ENCODE results near the gene ADISSP. TPM values are rescaled to one million over a fixed set of nuclear protein-coding genes. Genes with fewer than 3 reads are reported as not detected.

The ADISSP gene
- total and polyA plus RNA-seq, 2 of the 13 experiments (the other 11 are each of a cell fraction or from before 2014, with no cell fraction given): 38.3 to 90.6 TPM

DNA sequence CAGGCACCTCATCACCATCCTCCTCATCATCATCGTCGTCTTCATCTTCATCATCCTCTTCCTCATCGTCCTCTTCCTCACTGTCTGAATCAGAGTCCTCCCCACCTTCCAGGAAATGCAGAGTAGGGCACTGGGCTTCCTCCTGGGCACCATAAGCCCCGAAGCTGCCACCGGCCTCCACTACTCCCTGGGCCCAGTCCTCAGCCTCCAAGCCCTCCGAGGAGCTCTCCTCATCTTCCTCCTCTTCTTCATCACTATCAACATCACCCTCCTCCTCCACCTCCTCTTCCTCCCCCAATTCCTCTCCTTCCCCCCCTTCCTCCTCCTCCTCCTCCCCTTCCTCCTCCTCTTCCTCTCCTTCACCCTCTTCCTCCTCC lies 17.3 kb upstream of the ADISSP start (continued):
- peak; percentile 0 for TF ChIP-seq TEAD3 (CRISPR knock-in tag; optimal IDR thresholded peaks at IDR 0.05; ENCODE audit: borderline replicate concordance)
- 0 out of 2 replicates have a peak, but pooled peaks have one; percentile 51 for TF ChIP-seq IKZF1 (IDR thresholded peaks at IDR 0.05)

DNA sequence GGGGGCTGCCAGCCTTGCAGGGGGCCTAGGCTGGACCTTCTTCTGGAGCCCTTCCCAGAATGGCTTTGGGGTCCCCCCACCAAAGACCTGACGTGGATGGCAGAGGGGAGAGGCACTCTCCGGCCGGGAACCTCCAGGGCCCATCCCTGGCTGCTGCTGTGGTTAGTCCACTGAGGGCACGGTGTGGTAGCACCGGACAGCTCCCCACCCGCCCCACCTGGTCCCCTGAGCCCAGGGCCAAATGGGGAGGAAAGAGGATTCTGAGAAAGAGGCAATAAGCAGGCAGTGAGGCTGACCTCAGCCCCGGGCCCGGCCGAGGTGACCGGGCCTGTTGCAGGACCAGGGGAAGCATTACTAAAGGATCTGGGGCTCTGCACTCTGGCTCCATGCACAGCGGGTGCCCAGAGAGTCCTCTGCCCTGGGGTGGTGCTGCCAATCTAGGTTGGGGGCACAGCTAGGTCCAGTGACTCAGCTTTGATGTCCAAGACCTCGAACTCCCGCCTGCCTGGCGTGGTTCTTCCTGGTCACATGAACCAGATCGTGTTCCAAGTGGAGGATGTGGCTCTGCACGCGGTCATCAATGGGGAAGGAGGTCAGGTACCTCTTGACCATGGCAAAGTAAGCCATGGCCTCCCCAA lies 16.8 kb upstream of the ADISSP start:
- 95% methylated on average over 11 of the region's 17 CpGs for WGBS (ENCODE audit: low lambda C conversion rate)
- no peak for DNase-seq (ENCODE audit: low spot score)
- no peaks in the 10 kb centered on the region for H3K36me3 ChIP-seq (replicated peaks in 1 of 2; ENCODE audit: control insufficient read depth in 1 of 2, insufficient read depth in 2 of 2, low read length in 2 of 2)
- POLR2A ChIA-PET: interaction anchor here (7.6 to 10.4 kb wide), 2 partner anchors 16 to 35 kb away, joined by 74 to 134 read pairs; partner anchors contain the start of genes ADISSP and AP5S1
- in situ Hi-C loops (cut with HindIII; ENCODE audit: extremely low pct_ligation_motif_present, low pct_unique_long_range_greater_than_20kb) (loop anchor here (5.0 kb wide), 1 partner anchor 33 kb away; no protein-coding TSS in a partner anchor), intact Hi-C loops (cut with micrococcal nuclease; ENCODE audit: unreplicated experiment) (loop anchor here (5.0 kb wide), 1 partner anchor 308 kb away; no protein-coding TSS in a partner anchor)
- H3K9ac ChIP-seq (ENCODE audit: insufficient read depth, low read depth, low read length): no peak overlapping the region
- BruUV-seq (replicated peaks): TSS peak; percentile 90
- no peak for FAIRE-seq
- CTCF ChIA-PET (ENCODE audit: low intra/inter-chr PET ratio, low total read pairs): no interaction called here
- H3K9me3 ChIP-seq (ENCODE audit: low read length): no peaks in the 10 kb centered on the region
- H3K4me2 ChIP-seq (ENCODE audit: low read depth, low read length): peak overlapping the region; percentile 94
- ATAC-seq: no peak
- no peak overlapping the region for H3K27ac ChIP-seq (ENCODE audit: extremely low read length, insufficient read depth, low read length)
- peaks cover 81% of the 10 kb centered on the region for H3K4me1 ChIP-seq (ENCODE audit: insufficient read depth, low read length)
- H2AFZ ChIP-seq (ENCODE audit: low read length): no peak overlapping the region
- peaks cover 9% of the 10 kb centered on the region for H3K79me2 ChIP-seq (ENCODE audit: insufficient read depth, low read length)
- H3K4me3 ChIP-seq (replicated peaks in 1 of 3; ENCODE audit: insufficient read depth in 1 of 3, low read depth in 2 of 3, low read length in 3 of 3): no peak overlapping the region
- peaks cover 0 to 23% of the 10 kb centered on the region in 2 experiments; a peak in 4 of 5 replicates for H3K27me3 ChIP-seq (ENCODE audit: control insufficient read depth in 1 of 2, insufficient read depth in 2 of 2, low read length in 2 of 2)
- peaks cover 5% of the 10 kb centered on the region; the same call in 1 of the 2 replicates for H4K20me1 ChIP-seq (ENCODE audit: insufficient read depth, low read length)
- TF ChIP-seq ZNF776 (CRISPR knock-in tag; IDR thresholded peaks at IDR 0.05) (no peak), ZNF788 (CRISPR knock-in tag; IDR thresholded peaks at IDR 0.05; ENCODE audit: borderline replicate concordance) (0 out of 2 replicates have a peak, but pooled peaks have one; percentile 23), RBM22 (optimal IDR thresholded peaks at IDR 0.05; ENCODE audit: low read length) (peak; percentile 27), ARHGAP35 (CRISPR knock-in tag; IDR thresholded peaks at IDR 0.05; ENCODE audit: borderline replicate concordance) (no peak), ZBTB7B (CRISPR knock-in tag; IDR thresholded peaks at IDR 0.05) (no peak), ELF1 (CRISPR knock-in tag; IDR thresholded peaks at IDR 0.05) (no peak), ZNF30 (CRISPR knock-in tag; IDR thresholded peaks at IDR 0.05) (no peak), ZNF432 (CRISPR knock-in tag; IDR thresholded peaks at IDR 0.05; ENCODE audit: borderline replicate concordance) (no peak), ZNF710 (CRISPR knock-in tag; IDR thresholded peaks at IDR 0.05; ENCODE audit: borderline replicate concordance) (no peak), MBNL3 (CRISPR knock-in tag; conservative IDR thresholded peaks at IDR 0.05) (no peak), ZBTB34 (CRISPR knock-in tag; IDR thresholded peaks at IDR 0.05) (no peak)
- TF ChIP-seq, protein P1, sequence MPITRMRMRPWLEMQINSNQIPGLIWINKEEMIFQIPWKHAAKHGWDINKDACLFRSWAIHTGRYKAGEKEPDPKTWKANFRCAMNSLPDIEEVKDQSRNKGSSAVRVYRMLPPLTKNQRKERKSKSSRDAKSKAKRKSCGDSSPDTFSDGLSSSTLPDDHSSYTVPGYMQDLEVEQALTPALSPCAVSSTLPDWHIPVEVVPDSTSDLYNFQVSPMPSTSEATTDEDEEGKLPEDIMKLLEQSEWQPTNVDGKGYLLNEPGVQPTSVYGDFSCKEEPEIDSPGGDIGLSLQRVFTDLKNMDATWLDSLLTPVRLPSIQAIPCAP (CRISPR knock-in tag; IDR thresholded peaks at IDR 0.05; ENCODE audit: low read depth): no peak
- TF ChIP-seq, protein P2, sequence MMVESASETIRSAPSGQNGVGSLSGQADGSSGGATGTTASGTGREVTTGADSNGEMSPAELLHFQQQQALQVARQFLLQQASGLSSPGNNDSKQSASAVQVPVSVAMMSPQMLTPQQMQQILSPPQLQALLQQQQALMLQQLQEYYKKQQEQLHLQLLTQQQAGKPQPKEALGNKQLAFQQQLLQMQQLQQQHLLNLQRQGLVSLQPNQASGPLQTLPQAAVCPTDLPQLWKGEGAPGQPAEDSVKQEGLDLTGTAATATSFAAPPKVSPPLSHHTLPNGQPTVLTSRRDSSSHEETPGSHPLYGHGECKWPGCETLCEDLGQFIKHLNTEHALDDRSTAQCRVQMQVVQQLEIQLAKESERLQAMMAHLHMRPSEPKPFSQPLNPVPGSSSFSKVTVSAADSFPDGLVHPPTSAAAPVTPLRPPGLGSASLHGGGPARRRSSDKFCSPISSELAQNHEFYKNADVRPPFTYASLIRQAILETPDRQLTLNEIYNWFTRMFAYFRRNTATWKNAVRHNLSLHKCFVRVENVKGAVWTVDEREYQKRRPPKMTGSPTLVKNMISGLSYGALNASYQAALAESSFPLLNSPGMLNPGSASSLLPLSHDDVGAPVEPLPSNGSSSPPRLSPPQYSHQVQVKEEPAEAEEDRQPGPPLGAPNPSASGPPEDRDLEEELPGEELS (CRISPR knock-in tag; IDR thresholded peaks at IDR 0.05): no peak

Measured in HepG2 (cell line).